ENCODE data around the gene HLA-DPB1.

HLA-DPB1 gene

DNA sequence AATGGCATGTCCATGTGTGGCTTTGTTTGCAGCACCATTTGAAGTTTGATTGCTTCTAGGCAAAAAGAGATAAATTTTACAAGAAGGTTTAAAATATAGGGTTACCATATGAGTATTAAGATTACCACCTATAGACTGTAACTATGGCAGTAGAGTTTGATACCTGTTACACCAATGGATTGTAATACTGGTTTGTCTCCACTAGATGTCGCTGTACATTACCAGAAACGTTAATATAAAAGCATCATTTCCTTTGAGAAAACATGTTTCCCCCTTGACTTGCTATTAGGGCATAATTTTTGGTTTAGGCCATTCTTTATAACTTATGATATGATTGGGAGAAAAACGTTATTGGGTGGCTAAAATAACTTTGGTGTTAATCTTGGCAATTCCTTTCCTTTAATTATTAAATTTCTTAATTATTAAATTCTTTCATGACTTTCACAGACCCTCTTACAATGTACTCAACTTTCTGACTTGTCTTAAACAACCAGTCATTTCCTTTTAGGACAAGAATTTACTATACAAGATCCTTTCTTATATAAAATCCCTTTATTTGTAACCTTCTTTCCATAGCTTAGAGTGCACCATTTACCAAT, 42.8 kb downstream of the HLA-DPB1 start:
- Histone ChIP-seq H3K27me3 (ENCODE audit: control insufficient read depth, insufficient read depth, low read length) (no peaks in the 10 kb centered on the region), H3K9ac (ENCODE audit: low read depth, low read length) (peak overlapping the region; percentile 99), H3K4me1 (ENCODE audit: control insufficient read depth, insufficient read depth, low read length) (peaks cover 26% of the 10 kb centered on the region), H3K36me3 (ENCODE audit: control insufficient read depth, insufficient read depth, low read length) (peaks cover 33% of the 10 kb centered on the region), H3K27ac (ENCODE audit: low read depth, low read length) (peak overlapping the region; percentile 94), H3K9me3 (ENCODE audit: control insufficient read depth, insufficient read depth, low read length) (peaks cover 15% of the 10 kb centered on the region), H3K4me3 (ENCODE audit: low read depth, low read length) (peak overlapping the region; percentile 93)

DNA sequence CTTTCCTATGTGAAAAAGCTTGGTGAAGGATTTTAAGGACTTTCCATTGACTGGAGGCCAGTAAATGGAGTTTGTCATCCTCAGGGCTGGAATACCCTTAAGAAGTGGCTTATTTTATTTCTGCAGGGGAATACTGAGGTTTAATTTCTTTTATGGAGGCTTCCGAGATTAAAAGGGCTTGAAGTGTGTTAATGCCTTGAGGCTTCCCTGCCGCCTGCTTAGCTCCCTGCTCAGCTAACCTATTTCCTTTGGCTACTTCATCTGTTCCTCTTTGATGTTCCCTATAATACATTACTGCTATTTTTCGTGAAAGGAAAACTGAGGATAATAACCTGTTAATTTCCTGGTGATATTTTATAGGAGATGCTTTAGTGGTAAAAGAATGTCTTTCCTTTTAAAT, 44.2 kb downstream of the HLA-DPB1 start:
- Histone ChIP-seq H3K9me3 (ENCODE audit: control insufficient read depth, insufficient read depth, low read length) (peaks cover 29% of the 10 kb centered on the region), H3K27ac (ENCODE audit: low read depth, low read length) (no peak overlapping the region), H3K4me1 (ENCODE audit: control insufficient read depth, insufficient read depth, low read length) (peaks cover 19% of the 10 kb centered on the region), H3K9ac (ENCODE audit: low read depth, low read length) (no peak overlapping the region), H3K4me3 (ENCODE audit: low read depth, low read length) (no peak overlapping the region; the same call in 1 of the 2 replicates), H3K36me3 (ENCODE audit: control insufficient read depth, insufficient read depth, low read length) (peaks cover 45% of the 10 kb centered on the region), H3K27me3 (ENCODE audit: control insufficient read depth, insufficient read depth, low read length) (no peaks in the 10 kb centered on the region)

DNA sequence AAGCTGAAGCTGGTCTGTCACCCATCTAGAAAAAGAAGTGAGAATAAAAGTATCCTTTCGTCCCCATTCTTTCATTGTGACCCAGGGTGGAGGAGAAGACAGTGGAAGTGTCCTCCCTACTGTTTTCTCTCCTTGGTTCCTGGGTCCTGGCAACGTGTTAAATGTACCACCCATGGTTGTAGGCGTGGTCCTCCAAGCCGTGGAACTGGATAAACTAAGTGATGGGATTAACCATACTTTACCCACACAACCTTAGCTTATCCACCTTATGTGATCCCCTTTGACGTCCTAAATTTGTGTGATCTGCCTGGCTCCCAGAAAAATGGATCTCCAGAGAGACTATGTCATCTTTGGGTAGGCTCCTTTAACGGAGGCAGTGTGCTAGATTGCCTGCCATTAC, 47.4 kb downstream of the HLA-DPB1 start:
- Histone ChIP-seq H3K4me1 (ENCODE audit: control insufficient read depth, insufficient read depth, low read length) (peaks cover 19% of the 10 kb centered on the region), H3K9me3 (ENCODE audit: control insufficient read depth, insufficient read depth, low read length) (peaks cover 29% of the 10 kb centered on the region), H3K27ac (ENCODE audit: low read depth, low read length) (peak overlapping the region; percentile 10)

DNA sequence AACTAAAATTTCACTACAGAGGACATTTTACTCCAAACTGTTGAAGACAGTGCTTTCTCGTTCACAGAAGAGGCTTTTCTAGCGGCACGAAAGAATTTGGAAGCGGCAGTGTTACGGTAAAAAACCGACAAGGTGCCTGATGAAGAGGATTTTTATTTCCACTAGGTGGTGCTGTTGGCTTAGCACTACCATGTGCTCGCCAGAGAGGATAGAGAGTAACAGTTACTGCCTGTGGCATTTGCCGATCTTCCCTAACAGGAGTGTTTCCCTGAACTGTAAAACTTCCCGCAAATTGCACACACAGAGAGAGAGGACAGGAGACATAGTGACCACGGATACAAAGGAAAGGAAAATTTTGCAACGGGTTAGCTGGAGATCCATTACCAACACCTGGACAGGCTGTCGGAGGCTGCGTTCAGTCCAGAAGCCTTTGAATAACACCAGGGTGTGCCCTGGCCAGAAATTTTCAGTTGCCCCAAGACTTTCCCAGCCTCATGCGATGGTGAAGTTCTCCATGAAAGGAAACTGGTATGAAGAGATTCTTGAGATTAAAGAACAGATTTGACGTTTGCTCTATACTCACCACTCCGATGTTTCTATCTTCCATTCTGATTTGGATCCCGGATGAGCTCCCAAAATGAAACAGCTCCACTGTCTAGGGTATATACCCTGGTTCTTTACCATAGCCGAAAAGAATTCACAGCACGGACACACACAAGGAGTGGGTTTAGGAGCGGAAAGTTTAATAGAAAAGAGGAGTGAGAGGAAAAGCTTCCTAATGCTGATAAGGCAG, 48.1 kb downstream of the HLA-DPB1 start:
- peaks cover 16% of the 10 kb centered on the region for H3K4me1 ChIP-seq (ENCODE audit: control insufficient read depth, insufficient read depth, low read length)
- H3K27ac ChIP-seq (ENCODE audit: low read depth, low read length), result no peak overlapping the region
- H3K36me3 ChIP-seq (ENCODE audit: control insufficient read depth, insufficient read depth, low read length), result peaks cover 62% of the 10 kb centered on the region
- H3K9ac ChIP-seq (ENCODE audit: low read depth, low read length), result no peak overlapping the region
- H3K27me3 ChIP-seq (ENCODE audit: control insufficient read depth, insufficient read depth, low read length), result no peaks in the 10 kb centered on the region
- peaks cover 29% of the 10 kb centered on the region for H3K9me3 ChIP-seq (ENCODE audit: control insufficient read depth, insufficient read depth, low read length)
- no peak overlapping the region; the same call in 1 of the 2 replicates for H3K4me3 ChIP-seq (ENCODE audit: low read depth, low read length)

More for the DNA sequence above, 47.4 kb downstream of the HLA-DPB1 start:
- Histone ChIP-seq H3K27me3 (ENCODE audit: control insufficient read depth, insufficient read depth, low read length) (no peaks in the 10 kb centered on the region), H3K4me3 (ENCODE audit: low read depth, low read length) (no peak overlapping the region), H3K36me3 (ENCODE audit: control insufficient read depth, insufficient read depth, low read length) (peaks cover 55% of the 10 kb centered on the region), H3K9ac (ENCODE audit: low read depth, low read length) (no peak overlapping the region)

DNA sequence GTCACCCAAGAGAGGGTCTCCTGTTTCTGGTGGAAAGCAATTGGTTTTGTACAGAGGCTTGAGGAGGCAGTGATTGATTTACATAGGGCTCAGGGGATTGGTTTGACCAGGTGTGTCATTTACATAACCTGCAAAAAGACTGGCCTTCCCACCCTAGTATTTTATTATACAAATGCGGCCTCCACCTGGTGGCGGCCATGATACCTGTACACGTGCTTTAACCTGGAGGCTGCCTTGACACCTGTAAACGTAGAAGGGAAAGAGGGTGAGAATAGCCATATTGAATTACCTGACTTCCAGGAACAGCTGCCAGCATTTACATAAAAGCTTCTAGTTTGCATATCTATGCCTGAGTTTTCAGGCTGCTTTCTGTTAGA, 48.7 kb downstream of the HLA-DPB1 start:
- H3K4me3 ChIP-seq (ENCODE audit: low read depth, low read length), result no peak overlapping the region
- H3K4me1 ChIP-seq (ENCODE audit: control insufficient read depth, insufficient read depth, low read length), result peaks cover 10% of the 10 kb centered on the region
- H3K9me3 ChIP-seq (ENCODE audit: control insufficient read depth, insufficient read depth, low read length), result peaks cover 29% of the 10 kb centered on the region
- H3K36me3 ChIP-seq (ENCODE audit: control insufficient read depth, insufficient read depth, low read length), result peaks cover 64% of the 10 kb centered on the region
- H3K27me3 ChIP-seq (ENCODE audit: control insufficient read depth, insufficient read depth, low read length), result no peaks in the 10 kb centered on the region
- no peak overlapping the region for H3K9ac ChIP-seq (ENCODE audit: low read depth, low read length)
- H3K27ac ChIP-seq (ENCODE audit: low read depth, low read length), result peak overlapping the region; percentile 46

DNA sequence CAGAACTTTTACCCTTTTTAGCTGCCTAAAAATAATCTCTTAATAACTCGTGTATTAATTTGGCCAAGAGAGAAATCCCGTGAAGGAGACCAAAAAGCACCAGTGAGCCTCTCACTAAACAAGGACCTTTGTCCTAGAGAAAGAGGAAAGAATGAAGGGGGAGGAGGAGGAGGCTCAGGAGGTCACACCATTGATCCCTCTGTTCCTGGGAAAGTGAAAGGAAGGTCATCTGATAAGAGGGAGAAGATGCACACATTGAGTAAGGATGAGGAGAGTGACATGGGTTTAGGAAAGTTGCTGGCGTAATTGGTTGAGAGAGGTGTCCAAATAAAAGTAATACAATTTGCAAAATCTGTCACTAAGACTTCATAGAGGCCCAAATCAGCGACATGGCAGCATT, 49.2 kb downstream of the HLA-DPB1 start:
- H3K9ac ChIP-seq (ENCODE audit: low read depth, low read length), result no peak overlapping the region
- H3K27ac ChIP-seq (ENCODE audit: low read depth, low read length), result peak overlapping the region; percentile 46
- peaks cover 6% of the 10 kb centered on the region; the same call in 1 of the 2 replicates for H3K4me1 ChIP-seq (ENCODE audit: control insufficient read depth, insufficient read depth, low read length)
- no peak overlapping the region for H3K4me3 ChIP-seq (ENCODE audit: low read depth, low read length)
- peaks cover 29% of the 10 kb centered on the region for H3K9me3 ChIP-seq (ENCODE audit: control insufficient read depth, insufficient read depth, low read length)
- H3K27me3 ChIP-seq (ENCODE audit: control insufficient read depth, insufficient read depth, low read length), result no peaks in the 10 kb centered on the region
- peaks cover 68% of the 10 kb centered on the region for H3K36me3 ChIP-seq (ENCODE audit: control insufficient read depth, insufficient read depth, low read length)

DNA sequence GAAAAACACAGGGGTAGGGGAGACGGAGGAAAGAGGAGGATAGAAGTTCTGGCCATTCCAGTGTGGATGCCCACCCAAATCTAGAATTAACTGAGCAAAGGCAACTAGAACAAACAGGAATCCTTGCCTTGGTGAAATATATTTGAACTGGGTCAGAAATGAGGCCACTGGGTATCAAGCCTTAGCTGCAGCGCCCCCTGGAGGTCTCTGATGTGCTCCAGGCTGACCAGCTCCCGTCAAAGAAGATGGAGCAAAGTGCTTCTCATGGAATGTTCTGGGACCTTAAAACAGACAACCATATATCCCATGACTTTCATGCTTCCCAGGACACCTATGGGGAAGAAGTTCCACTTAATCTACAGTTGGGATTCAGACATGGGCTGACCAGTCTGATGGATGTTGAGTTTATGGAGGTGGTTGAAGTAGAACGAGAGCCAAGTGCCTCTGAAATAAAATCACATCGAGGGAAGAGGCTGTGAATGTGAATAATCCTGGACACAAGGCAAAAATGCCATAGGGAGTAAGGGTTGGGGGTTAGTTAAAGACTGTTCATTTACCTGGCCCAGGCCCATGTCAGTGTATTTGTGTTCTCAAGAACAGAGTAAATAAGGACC, 50.4 kb downstream of the HLA-DPB1 start:
- H3K9ac ChIP-seq (ENCODE audit: low read depth, low read length), result no peak overlapping the region
- peaks cover 75% of the 10 kb centered on the region for H3K36me3 ChIP-seq (ENCODE audit: control insufficient read depth, insufficient read depth, low read length)
- H3K27me3 ChIP-seq (ENCODE audit: control insufficient read depth, insufficient read depth, low read length), result no peaks in the 10 kb centered on the region
- no peak overlapping the region for H3K4me3 ChIP-seq (ENCODE audit: low read depth, low read length)
- H3K4me1 ChIP-seq (ENCODE audit: control insufficient read depth, insufficient read depth, low read length), result no peaks in the 10 kb centered on the region
- peaks cover 29% of the 10 kb centered on the region for H3K9me3 ChIP-seq (ENCODE audit: control insufficient read depth, insufficient read depth, low read length)
- H3K27ac ChIP-seq (ENCODE audit: low read depth, low read length), result no peak overlapping the region

DNA sequence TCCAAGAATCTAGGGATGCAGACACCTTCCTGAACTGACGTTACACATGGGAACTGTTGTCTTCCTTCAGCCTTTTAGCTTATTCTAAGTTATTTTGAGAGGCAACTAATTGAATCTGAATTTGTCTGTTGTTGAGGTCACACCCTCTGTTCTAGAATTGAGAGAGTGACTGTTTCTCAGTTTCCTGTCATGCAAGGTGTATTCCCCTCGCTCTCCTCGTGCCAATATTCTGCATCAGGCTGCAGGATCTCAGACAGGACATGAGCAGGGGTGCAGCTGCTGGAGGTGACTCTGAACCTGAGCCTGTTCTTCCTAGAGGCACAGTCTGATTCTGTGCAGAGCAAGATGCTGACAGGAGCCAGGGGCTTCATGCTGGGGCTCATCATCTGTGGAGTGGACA, 52.5 kb downstream of the HLA-DPB1 start:
- H3K4me3 ChIP-seq (ENCODE audit: low read depth, low read length), result no peak overlapping the region
- peaks cover 17% of the 10 kb centered on the region for H3K9me3 ChIP-seq (ENCODE audit: control insufficient read depth, insufficient read depth, low read length)
- H3K36me3 ChIP-seq (ENCODE audit: control insufficient read depth, insufficient read depth, low read length), result peaks cover 60% of the 10 kb centered on the region
- peak overlapping the region; percentile 49 for H3K27ac ChIP-seq (ENCODE audit: low read depth, low read length)
- H3K4me1 ChIP-seq (ENCODE audit: control insufficient read depth, insufficient read depth, low read length), result no peaks in the 10 kb centered on the region
- H3K9ac ChIP-seq (ENCODE audit: low read depth, low read length), result no peak overlapping the region
- no peaks in the 10 kb centered on the region for H3K27me3 ChIP-seq (ENCODE audit: control insufficient read depth, insufficient read depth, low read length)

DNA sequence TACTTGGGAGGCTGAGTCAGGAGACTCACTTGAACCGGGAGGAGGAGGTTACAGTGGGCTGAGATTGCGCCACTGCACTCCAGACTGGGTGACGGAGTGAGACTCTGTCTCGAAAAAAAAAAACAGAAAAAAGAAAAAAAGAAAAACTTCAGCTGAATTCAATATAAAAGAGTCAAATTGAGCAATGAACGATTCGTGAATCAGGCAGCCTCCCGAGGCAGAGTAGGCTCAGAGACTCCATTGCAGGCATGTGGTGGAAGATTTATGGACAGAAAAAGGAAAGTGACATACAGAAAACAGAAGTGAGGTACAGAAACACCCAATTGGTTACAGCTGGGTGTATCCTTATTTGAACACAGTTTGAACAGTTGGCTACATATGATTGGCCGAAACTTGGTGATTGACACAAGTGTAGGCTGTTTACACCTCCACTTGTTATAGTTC, 56.3 kb downstream of the HLA-DPB1 start:
- Histone ChIP-seq H3K4me1 (ENCODE audit: control insufficient read depth, insufficient read depth, low read length) (no peaks in the 10 kb centered on the region), H3K27me3 (ENCODE audit: control insufficient read depth, insufficient read depth, low read length) (no peaks in the 10 kb centered on the region), H3K36me3 (ENCODE audit: control insufficient read depth, insufficient read depth, low read length) (peaks cover 41% of the 10 kb centered on the region), H3K27ac (ENCODE audit: low read depth, low read length) (no peak overlapping the region), H3K9ac (ENCODE audit: low read depth, low read length) (no peak overlapping the region), H3K4me3 (ENCODE audit: low read depth, low read length) (no peak overlapping the region), H3K9me3 (ENCODE audit: control insufficient read depth, insufficient read depth, low read length) (no peaks in the 10 kb centered on the region)

DNA sequence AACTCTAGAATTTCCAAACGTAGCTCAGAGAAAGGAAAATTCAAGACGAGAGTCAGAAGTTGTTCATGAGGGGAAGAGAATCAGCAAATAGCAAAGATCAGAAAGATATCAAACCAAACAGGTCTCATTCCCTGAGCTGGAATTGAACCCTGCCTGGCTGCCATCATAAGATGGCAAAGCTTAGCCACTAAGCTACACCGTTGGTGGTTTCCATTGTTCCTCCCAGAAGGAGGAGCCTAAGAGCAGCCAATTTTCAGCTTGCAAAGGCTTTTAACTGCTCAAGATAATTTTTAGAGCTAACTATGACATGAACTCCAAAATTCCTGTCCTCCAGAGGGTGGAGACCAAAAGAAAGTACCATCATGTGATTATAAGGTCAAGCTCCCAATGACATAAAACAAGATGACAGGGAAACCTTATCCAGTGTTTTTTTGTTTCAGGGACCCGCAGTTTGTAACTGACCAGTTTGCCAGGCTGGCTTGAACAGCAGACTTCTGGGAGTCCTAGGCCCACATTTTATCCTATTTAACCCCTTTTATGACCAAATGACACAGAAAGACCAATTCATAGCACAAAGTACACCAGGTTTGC, 60.6 kb downstream of the HLA-DPB1 start:
- no peaks in the 10 kb centered on the region for H3K9me3 ChIP-seq (ENCODE audit: control insufficient read depth, insufficient read depth, low read length)
- H3K27ac ChIP-seq (ENCODE audit: low read depth, low read length), result no peak overlapping the region
- no peak overlapping the region for H3K9ac ChIP-seq (ENCODE audit: low read depth, low read length)
- H3K4me3 ChIP-seq (ENCODE audit: low read depth, low read length), result no peak overlapping the region
- H3K36me3 ChIP-seq (ENCODE audit: control insufficient read depth, insufficient read depth, low read length), result peaks cover 1% of the 10 kb centered on the region
- no peaks in the 10 kb centered on the region for H3K27me3 ChIP-seq (ENCODE audit: control insufficient read depth, insufficient read depth, low read length)
- no peaks in the 10 kb centered on the region for H3K4me1 ChIP-seq (ENCODE audit: control insufficient read depth, insufficient read depth, low read length)
